Measurements from ENCODE around the gene PACS2.
"Not testable (repeated sequence)": the region's sequence is repeated elsewhere in the genome, so short reads cannot be mapped to it uniquely, and the experiment has no call there.

Gene PACS2

GRCh38 chr14:105333020-105333490, 18.5 kb downstream of the PACS2 start:
- no peak overlapping the region for H3K4me3 ChIP-seq (replicated peaks; ENCODE audit: low read depth, low read length)
- no peaks in the 10 kb centered on the region for H3K27me3 ChIP-seq (replicated peaks; ENCODE audit: control insufficient read depth, insufficient read depth, low read length)
- H3K36me3 ChIP-seq (ENCODE audit: control insufficient read depth, insufficient read depth, low read length) = no peaks in the 10 kb centered on the region

GRCh38 chr14:105333613-105334364, 19.2 kb downstream of the PACS2 start:
- TF ChIP-seq, protein P1, sequence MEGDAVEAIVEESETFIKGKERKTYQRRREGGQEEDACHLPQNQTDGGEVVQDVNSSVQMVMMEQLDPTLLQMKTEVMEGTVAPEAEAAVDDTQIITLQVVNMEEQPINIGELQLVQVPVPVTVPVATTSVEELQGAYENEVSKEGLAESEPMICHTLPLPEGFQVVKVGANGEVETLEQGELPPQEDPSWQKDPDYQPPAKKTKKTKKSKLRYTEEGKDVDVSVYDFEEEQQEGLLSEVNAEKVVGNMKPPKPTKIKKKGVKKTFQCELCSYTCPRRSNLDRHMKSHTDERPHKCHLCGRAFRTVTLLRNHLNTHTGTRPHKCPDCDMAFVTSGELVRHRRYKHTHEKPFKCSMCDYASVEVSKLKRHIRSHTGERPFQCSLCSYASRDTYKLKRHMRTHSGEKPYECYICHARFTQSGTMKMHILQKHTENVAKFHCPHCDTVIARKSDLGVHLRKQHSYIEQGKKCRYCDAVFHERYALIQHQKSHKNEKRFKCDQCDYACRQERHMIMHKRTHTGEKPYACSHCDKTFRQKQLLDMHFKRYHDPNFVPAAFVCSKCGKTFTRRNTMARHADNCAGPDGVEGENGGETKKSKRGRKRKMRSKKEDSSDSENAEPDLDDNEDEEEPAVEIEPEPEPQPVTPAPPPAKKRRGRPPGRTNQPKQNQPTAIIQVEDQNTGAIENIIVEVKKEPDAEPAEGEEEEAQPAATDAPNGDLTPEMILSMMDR (IDR thresholded peaks at IDR 0.05; ENCODE audit: insufficient read depth, low read length, poor library complexity, severe bottlenecking) = no peak
- no peak for DNase-seq (ENCODE audit: extremely low read depth, insufficient read length)
- no peaks in the 10 kb centered on the region for H3K36me3 ChIP-seq (ENCODE audit: control insufficient read depth, insufficient read depth, low read length)
- no peak overlapping the region for H3K4me3 ChIP-seq (replicated peaks; ENCODE audit: low read depth, low read length)
- H3K27me3 ChIP-seq (replicated peaks; ENCODE audit: control insufficient read depth, insufficient read depth, low read length) = no peaks in the 10 kb centered on the region

More at GRCh38 chr14:105333020-105333490, 18.5 kb downstream of the PACS2 start:
- DNase-seq (ENCODE audit: extremely low read depth, insufficient read length) = peak; percentile 5
- TF ChIP-seq, protein P1 (IDR thresholded peaks at IDR 0.05; ENCODE audit: insufficient read depth, low read length, poor library complexity, severe bottlenecking) = no peak

- Histone ChIP-seq H3K27me3 (replicated peaks; ENCODE audit: control insufficient read depth, insufficient read depth, low read length) (no peaks in the 10 kb centered on the region), H3K4me3 (replicated peaks; ENCODE audit: low read depth, low read length) (no peak overlapping the region), H3K36me3 (ENCODE audit: control insufficient read depth, insufficient read depth, low read length) (no peaks in the 10 kb centered on the region)
- TF ChIP-seq, protein P1 (IDR thresholded peaks at IDR 0.05; ENCODE audit: insufficient read depth, low read length, poor library complexity, severe bottlenecking) = no peak
- DNase-seq (ENCODE audit: extremely low read depth, insufficient read length) = no peak
Measured at GRCh38 chr14:105334383-105335230, 20.1 kb downstream of the PACS2 start.

- H3K4me3 ChIP-seq (replicated peaks; ENCODE audit: low read depth, low read length); H3K27me3 ChIP-seq (replicated peaks; ENCODE audit: control insufficient read depth, insufficient read depth, low read length); H3K36me3 ChIP-seq (ENCODE audit: control insufficient read depth, insufficient read depth, low read length); DNase-seq (ENCODE audit: extremely low read depth, insufficient read length): not testable (repeated sequence)
Measured at GRCh38 chr14:105335231-105335542, 20.6 kb downstream of the PACS2 start.

- Histone ChIP-seq H3K36me3 (ENCODE audit: control insufficient read depth, insufficient read depth, low read length) (no peaks in the 10 kb centered on the region), H3K27me3 (replicated peaks; ENCODE audit: control insufficient read depth, insufficient read depth, low read length) (no peaks in the 10 kb centered on the region), H3K4me3 (replicated peaks; ENCODE audit: low read depth, low read length) (no peak overlapping the region)
- DNase-seq (ENCODE audit: extremely low read depth, insufficient read length) = no peak
- TF ChIP-seq, protein P1 (IDR thresholded peaks at IDR 0.05; ENCODE audit: insufficient read depth, low read length, poor library complexity, severe bottlenecking) = no peak
Measured at GRCh38 chr14:105335735-105336476, 21.4 kb downstream of the PACS2 start.
